C4-2B (cell line): ENCODE data around the gene ZFAND3.

ENCODE experiments used
- CTCF ChIP-seq: fragments of 450-650 bp; conservative IDR thresholded peaks from 2 replicates; pipeline ENCODE4 v1.5.1; 2017; ENCODE audit warnings: mild to moderate bottlenecking
- ZFX ChIP-seq: fragments of 450-650 bp; IDR thresholded peaks from 2 replicates; pipeline ENCODE4 v1.6.1; 2017

- no peak for TF ChIP-seq CTCF
- no peak for TF ChIP-seq ZFX
Observed at GRCh38 chr6:37897818-37898515, 78.4 kb downstream of the ZFAND3 start.
